K562 (cell line): Measurements from ENCODE around the gene CDT1. TPM values are rescaled to one million over a fixed set of nuclear protein-coding genes. Genes with fewer than 3 reads are reported as not detected.

Source experiments
- ARNT ChIP-seq, 2 experiments: fragments of 450-650 bp; IDR thresholded peaks; 2 replicates each; pipeline ENCODE4 v1.6.1; 2016; ENCODE audit warnings: mild to moderate bottlenecking in 1 of 2
- ASH1L ChIP-seq: fragments of 450-650 bp; IDR thresholded peaks from 2 replicates; pipeline ENCODE4 v1.6.1; 2018; ENCODE audit warnings: borderline replicate concordance, mild to moderate bottlenecking, low read depth; ENCODE audit not compliant: partially characterized antibody
- BCOR ChIP-seq: fragments of 450-650 bp; IDR thresholded peaks from 2 replicates; pipeline ENCODE4 v1.6.1; 2016
- BRCA1 ChIP-seq, 2 experiments: fragments of 450-650 bp in 1 of 2; sonication (generic) in 1 of 2; formaldehyde crosslinking in 1 of 2; IDR thresholded peaks; 2 replicates each; pipeline versions ENCODE4 v1.5.0 to v1.6.1; 2017 to 2020; ENCODE audit warnings: mild to moderate bottlenecking in 1 of 2, missing genetic modification reagents in 1 of 2
- CAMTA2 ChIP-seq: fragments of 250-450 bp; sonication (Bioruptor Pico); conservative IDR thresholded peaks from 2 replicates; pipeline ENCODE4 v1.5.1; 2022
- CHCHD3 ChIP-seq: fragments of 250-450 bp; sonication (Bioruptor Pico); IDR thresholded peaks from 2 replicates; pipeline ENCODE4 v2.1.2; 2022; ENCODE audit warnings: mild to moderate bottlenecking
- EHMT2 ChIP-seq: fragments of 450-650 bp; IDR thresholded peaks from 2 replicates; pipeline ENCODE4 v1.6.1; 2018; ENCODE audit warnings: antibody characterized with exemption
- FUS ChIP-seq: fragments of 200-400 bp; formaldehyde crosslinking; optimal IDR thresholded peaks from 2 replicates; pipeline ENCODE3; 2017; ENCODE audit warnings: low read depth, low read length
- MXI1 ChIP-seq: IDR thresholded peaks from 2 replicates; pipeline ENCODE4 v1.6.1; 2011; ENCODE audit warnings: low read depth, mild to moderate bottlenecking, improper control_type of control experiment, low read length
- NFRKB ChIP-seq: fragments of 450-650 bp; IDR thresholded peaks from 2 replicates; pipeline ENCODE4 v1.6.1; 2016; ENCODE audit warnings: low read depth
- PML ChIP-seq: IDR thresholded peaks from 2 replicates; pipeline ENCODE4 v1.6.1; 2012; ENCODE audit warnings: low read length, inconsistent platforms
- POLR2A ChIP-seq: fragments of 450-650 bp; conservative IDR thresholded peaks from 2 replicates; pipeline ENCODE4 v1.6.1; 2016
- RB1 ChIP-seq: fragments of 450-650 bp; IDR thresholded peaks from 2 replicates; pipeline ENCODE4 v1.6.1; 2017; ENCODE audit warnings: low read depth, mild to moderate bottlenecking
- TARDBP ChIP-seq: fragments of 450-650 bp; IDR thresholded peaks from 2 replicates; pipeline ENCODE4 v1.6.1; 2016
- TEAD2 ChIP-seq: fragments of 450-650 bp; IDR thresholded peaks from 2 replicates; pipeline ENCODE4 v1.6.1; 2016; ENCODE audit warnings: missing genetic modification characterization, control low read depth, missing compliant biosample characterization
- TGIF2 ChIP-seq: sonication (generic); formaldehyde crosslinking; IDR thresholded peaks from 2 replicates; pipeline ENCODE4 v1.8.1; 2022; ENCODE audit warnings: mild to moderate bottlenecking, missing genetic modification reagents, moderate library complexity
- YBX1 ChIP-seq: fragments of 450-650 bp; IDR thresholded peaks from 2 replicates; pipeline ENCODE4 v1.7.1; 2016; ENCODE audit warnings: mild to moderate bottlenecking
- ZNF175 ChIP-seq: fragments of 200-800 bp; sonication (Bioruptor generic); IDR thresholded peaks from 2 replicates; pipeline ENCODE4 v1.6.1; 2016; ENCODE audit warnings: low read depth, mild to moderate bottlenecking, missing genetic modification characterization, missing compliant biosample characterization
- ZNF507 ChIP-seq: conservative IDR thresholded peaks from 2 replicates; pipeline ENCODE4 v1.6.1; 2017; ENCODE audit warnings: missing genetic modification characterization, missing compliant biosample characterization
- ZNF696 ChIP-seq: fragments of 250-450 bp; sonication (Bioruptor Pico); conservative IDR thresholded peaks from 2 replicates; pipeline ENCODE4 v1.4.0; 2020; ENCODE audit warnings: mild to moderate bottlenecking, moderate library complexity
- polyA plus RNA-seq, 8 experiments: library from polyadenylated mRNA; depleted of rRNA in 4 of 8; stranded (reverse) in 5 of 8; unstranded in 3 of 8; fragments of >200 nt; fragmentation: Nextera tagmentation in 2 of 8; fragmentation: Illumina TruSeq in 1 of 8; extraction: Ambion mirVana in 2 of 8; extraction: Trizol in 1 of 8; gene quantifications; 2 replicates each; pipeline versions ENCODE4 v1.2.1 to v1.2.3, GENCODE V29; 2011 to 2014; ENCODE audit warnings: inconsistent platforms in 1 of 8, missing spikeins in 1 of 8
- total RNA-seq, 7 experiments: library from RNA; depleted of rRNA in 6 of 7; stranded (reverse); fragments of >200 nt in 6 of 7; fragmentation: Illumina TruSeq in 2 of 7; extraction: Trizol in 2 of 7; gene quantifications; 2 replicates each; pipeline versions ENCODE4 v1.2.1 to v1.2.3, GENCODE V29; 2011 to 2021; ENCODE audit warnings: low replicate concordance in 1 of 7
- TF ChIP-seq, protein P1 (sequence below): sonication (generic); formaldehyde crosslinking; IDR thresholded peaks from 2 replicates; pipeline ENCODE4 v1.8.1; 2023; ENCODE audit warnings: mild to moderate bottlenecking, missing genetic modification reagents
- TF ChIP-seq, protein P2 (sequence below): sonication (generic); formaldehyde crosslinking; IDR thresholded peaks from 2 replicates; pipeline ENCODE4 v1.8.1; 2022; ENCODE audit warnings: missing genetic modification reagents
- TF ChIP-seq, protein P3 (sequence below): sonication (generic); formaldehyde crosslinking; IDR thresholded peaks from 2 replicates; pipeline ENCODE4 v1.8.0; 2022; ENCODE audit warnings: missing genetic modification reagents, mild to moderate bottlenecking, borderline replicate concordance
- TF ChIP-seq, protein P4 (sequence below): fragments of 250-450 bp; sonication (Bioruptor Pico); IDR thresholded peaks from 2 replicates; pipeline ENCODE4 v1.5.0; 2020; ENCODE audit warnings: mild to moderate bottlenecking

Gene CDT1
- total and polyA plus RNA-seq, 9 of the 15 experiments (the other 6 are each of a cell fraction or from before 2014, with no cell fraction given): 0.92 to 178 (median 14.2) TPM

DNA sequence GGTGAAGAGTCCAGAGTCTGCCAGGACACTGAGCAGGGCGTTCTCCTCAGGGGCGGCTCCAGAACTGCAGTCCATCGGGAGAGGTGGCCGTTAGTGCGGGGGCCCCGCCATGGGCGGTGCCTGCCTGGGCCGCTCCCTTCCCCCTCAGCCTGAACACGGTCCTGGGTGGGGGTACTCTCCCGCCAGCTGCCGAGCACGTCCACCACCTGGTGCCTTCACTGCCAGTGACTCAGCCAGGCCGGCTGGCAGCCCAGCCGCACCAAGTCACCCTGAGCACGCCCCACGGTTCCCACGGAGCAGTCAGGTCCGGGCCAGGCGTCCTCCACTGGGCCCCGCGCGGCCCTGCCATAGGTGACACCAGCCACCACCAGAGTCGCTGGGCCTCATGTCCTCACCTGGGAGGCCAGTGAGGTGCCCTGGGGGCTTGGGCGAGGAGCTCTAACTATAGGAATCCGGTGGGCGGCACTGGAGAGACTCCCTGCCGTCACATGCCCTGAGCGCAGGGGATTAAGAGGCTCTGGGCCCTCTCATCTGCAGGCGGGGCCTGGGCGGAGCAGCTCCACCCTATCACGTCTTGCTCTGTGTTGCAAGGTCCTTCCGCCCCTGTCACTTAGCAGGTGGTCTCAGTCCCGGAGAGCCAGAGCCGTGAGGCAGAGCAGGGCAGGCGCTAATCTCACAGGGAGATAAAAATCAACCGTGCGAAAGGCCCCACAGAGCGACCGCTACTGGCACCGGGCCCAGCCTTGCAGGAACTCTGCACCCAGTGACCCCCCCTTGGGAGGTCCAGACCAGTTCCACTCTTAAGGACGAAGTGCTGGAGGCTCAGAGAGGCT, 32.9 kb upstream of the CDT1 start (continued):
- TF ChIP-seq ASH1L: no peak
- TF ChIP-seq, protein P1, sequence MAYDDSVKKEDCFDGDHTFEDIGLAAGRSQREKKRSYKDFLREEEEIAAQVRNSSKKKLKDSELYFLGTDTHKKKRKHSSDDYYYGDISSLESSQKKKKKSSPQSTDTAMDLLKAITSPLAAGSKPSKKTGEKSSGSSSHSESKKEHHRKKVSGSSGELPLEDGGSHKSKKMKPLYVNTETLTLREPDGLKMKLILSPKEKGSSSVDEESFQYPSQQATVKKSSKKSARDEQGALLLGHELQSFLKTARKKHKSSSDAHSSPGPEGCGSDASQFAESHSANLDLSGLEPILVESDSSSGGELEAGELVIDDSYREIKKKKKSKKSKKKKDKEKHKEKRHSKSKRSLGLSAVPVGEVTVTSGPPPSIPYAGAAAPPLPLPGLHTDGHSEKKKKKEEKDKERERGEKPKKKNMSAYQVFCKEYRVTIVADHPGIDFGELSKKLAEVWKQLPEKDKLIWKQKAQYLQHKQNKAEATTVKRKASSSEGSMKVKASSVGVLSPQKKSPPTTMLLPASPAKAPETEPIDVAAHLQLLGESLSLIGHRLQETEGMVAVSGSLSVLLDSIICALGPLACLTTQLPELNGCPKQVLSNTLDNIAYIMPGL (CRISPR knock-in tag): no peak; the same call in none of the 2 replicates
- TF ChIP-seq ZNF175 (CRISPR knock-in tag): 0 out of 2 replicates have a peak, but pooled peaks have one; percentile 47
- no peak for TF ChIP-seq BRCA1 (IDR thresholded peaks at IDR 0.05)
- TF ChIP-seq BRCA1 (CRISPR knock-in tag; IDR thresholded peaks at IDR 0.05): 0 out of 2 replicates have a peak, but pooled peaks have one; percentile 64
- TF ChIP-seq YBX1: no peak
- no peak for TF ChIP-seq RB1
- TF ChIP-seq PML: no peak; the same call in 1 of the 2 replicates
- peak in 1 of 2 experiments; percentile 61; a peak in 2 of 4 replicates for TF ChIP-seq ARNT (IDR thresholded peaks at IDR 0.05)
- TF ChIP-seq, protein P2, sequence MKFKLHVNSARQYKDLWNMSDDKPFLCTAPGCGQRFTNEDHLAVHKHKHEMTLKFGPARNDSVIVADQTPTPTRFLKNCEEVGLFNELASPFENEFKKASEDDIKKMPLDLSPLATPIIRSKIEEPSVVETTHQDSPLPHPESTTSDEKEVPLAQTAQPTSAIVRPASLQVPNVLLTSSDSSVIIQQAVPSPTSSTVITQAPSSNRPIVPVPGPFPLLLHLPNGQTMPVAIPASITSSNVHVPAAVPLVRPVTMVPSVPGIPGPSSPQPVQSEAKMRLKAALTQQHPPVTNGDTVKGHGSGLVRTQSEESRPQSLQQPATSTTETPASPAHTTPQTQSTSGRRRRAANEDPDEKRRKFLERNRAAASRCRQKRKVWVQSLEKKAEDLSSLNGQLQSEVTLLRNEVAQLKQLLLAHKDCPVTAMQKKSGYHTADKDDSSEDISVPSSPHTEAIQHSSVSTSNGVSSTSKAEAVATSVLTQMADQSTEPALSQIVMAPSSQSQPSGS (CRISPR knock-in tag): no peak
- no peak for TF ChIP-seq TGIF2
- TF ChIP-seq FUS: no peak
- TF ChIP-seq CHCHD3: no peak
- TF ChIP-seq, protein P3, sequence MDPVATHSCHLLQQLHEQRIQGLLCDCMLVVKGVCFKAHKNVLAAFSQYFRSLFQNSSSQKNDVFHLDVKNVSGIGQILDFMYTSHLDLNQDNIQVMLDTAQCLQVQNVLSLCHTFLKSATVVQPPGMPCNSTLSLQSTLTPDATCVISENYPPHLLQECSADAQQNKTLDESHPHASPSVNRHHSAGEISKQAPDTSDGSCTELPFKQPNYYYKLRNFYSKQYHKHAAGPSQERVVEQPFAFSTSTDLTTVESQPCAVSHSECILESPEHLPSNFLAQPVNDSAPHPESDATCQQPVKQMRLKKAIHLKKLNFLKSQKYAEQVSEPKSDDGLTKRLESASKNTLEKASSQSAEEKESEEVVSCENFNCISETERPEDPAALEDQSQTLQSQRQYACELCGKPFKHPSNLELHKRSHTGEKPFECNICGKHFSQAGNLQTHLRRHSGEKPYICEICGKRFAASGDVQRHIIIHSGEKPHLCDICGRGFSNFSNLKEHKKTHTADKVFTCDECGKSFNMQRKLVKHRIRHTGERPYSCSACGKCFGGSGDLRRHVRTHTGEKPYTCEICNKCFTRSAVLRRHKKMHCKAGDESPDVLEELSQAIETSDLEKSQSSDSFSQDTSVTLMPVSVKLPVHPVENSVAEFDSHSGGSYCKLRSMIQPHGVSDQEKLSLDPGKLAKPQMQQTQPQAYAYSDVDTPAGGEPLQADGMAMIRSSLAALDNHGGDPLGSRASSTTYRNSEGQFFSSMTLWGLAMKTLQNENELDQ (CRISPR knock-in tag): no peak
- TF ChIP-seq, protein P4, sequence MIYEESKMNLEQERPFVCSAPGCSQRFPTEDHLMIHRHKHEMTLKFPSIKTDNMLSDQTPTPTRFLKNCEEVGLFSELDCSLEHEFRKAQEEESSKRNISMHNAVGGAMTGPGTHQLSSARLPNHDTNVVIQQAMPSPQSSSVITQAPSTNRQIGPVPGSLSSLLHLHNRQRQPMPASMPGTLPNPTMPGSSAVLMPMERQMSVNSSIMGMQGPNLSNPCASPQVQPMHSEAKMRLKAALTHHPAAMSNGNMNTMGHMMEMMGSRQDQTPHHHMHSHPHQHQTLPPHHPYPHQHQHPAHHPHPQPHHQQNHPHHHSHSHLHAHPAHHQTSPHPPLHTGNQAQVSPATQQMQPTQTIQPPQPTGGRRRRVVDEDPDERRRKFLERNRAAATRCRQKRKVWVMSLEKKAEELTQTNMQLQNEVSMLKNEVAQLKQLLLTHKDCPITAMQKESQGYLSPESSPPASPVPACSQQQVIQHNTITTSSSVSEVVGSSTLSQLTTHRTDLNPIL: peak; percentile 29; the same call in 1 of the 2 replicates
- no peak for TF ChIP-seq ZNF507 (tag)
- TF ChIP-seq NFRKB: 0 out of 2 replicates have a peak, but pooled peaks have one; percentile 45
- TF ChIP-seq BCOR: no peak; the same call in 1 of the 2 replicates
- TF ChIP-seq MXI1: no peak
- peak; percentile 15; the same call in 1 of the 2 replicates for TF ChIP-seq TARDBP
- TF ChIP-seq ZNF696: no peak
- no peak for TF ChIP-seq EHMT2
- peak; percentile 74; the same call in 1 of the 2 replicates for TF ChIP-seq POLR2A
- TF ChIP-seq CAMTA2 (CRISPR knock-in tag): no peak
- no peak for TF ChIP-seq TEAD2 (tag)
